DMS 273 (cell line): Measurements from ENCODE around the gene FHL1.
"Not testable (repeated sequence)": the region's sequence is repeated elsewhere in the genome, so short reads cannot be mapped to it uniquely, and the experiment has no call there.

Experiments used
- DNase-seq: peaks from one replicate; lab custom pipeline; 2025; ENCODE audit not compliant: unreplicated experiment; lab: John Stamatoyannopoulos, UW

FHL1 gene

DNA sequence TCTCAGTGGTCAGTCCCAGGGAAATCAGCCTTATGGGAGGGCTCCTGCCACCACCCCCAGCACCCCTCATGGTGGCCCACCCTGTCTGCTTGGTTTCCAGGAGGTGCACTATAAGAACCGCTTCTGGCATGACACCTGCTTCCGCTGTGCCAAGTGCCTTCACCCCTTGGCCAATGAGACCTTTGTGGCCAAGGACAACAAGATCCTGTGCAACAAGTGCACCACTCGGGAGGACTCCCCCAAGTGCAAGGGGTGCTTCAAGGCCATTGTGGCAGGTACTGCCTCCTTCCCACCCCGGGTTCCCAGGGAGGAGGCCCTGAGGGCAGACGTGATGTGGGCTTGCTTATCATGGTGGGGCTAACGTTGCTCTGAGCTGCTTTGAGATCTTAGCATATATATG is 59.6 kb downstream of the FHL1 start:
- no peak for DNase-seq

- no peak for DNase-seq
These were observed 60.2 kb downstream of the FHL1 start for GRCh38 chrX:136207546-136207945.

DNA sequence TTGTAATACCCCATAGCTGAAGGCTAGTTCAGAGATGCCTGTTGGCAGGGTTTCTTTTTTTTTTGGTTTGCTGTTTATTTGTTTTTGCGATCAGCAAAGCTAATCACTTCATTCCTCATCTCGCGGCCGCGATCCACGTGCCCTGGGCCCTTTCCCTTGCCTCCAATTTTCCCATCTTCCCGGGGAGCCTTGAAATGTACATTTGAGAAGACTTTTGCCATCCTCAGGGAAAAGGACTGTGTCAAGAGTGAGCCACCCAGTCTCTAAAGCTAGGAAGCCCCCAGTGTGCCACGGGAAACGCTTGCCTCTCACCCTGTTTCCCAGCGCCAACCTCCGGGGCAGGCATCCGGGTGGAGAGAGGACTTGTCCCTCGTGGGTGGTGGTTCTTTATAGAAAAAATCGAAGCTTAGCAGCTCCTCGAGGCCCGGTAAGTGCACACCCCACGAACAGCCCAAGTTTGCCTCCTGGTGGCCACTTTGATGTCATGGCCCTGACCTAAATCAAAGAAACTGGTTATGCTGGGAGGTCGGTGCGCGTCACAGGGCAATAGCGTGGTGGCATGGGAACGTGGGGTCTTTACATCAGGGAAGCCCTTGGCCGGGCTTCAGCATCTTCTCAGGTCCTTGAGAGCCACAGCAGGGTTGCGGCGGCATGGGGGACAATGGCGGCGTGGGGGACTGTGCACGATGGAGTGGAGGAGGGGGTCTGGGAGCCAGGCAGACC is 61.8 kb downstream of the FHL1 start:
- DNase-seq = peak; percentile 70

GRCh38 chrX:136209751-136210150 is 62.4 kb downstream of the FHL1 start:
- no peak for DNase-seq

- DNase-seq = no peak
These were observed 62.9 kb downstream of the FHL1 start for GRCh38 chrX:136210243-136210642.

- no peak for DNase-seq
These were observed 63.5 kb downstream of the FHL1 start for GRCh38 chrX:136210806-136211205.

DNA sequence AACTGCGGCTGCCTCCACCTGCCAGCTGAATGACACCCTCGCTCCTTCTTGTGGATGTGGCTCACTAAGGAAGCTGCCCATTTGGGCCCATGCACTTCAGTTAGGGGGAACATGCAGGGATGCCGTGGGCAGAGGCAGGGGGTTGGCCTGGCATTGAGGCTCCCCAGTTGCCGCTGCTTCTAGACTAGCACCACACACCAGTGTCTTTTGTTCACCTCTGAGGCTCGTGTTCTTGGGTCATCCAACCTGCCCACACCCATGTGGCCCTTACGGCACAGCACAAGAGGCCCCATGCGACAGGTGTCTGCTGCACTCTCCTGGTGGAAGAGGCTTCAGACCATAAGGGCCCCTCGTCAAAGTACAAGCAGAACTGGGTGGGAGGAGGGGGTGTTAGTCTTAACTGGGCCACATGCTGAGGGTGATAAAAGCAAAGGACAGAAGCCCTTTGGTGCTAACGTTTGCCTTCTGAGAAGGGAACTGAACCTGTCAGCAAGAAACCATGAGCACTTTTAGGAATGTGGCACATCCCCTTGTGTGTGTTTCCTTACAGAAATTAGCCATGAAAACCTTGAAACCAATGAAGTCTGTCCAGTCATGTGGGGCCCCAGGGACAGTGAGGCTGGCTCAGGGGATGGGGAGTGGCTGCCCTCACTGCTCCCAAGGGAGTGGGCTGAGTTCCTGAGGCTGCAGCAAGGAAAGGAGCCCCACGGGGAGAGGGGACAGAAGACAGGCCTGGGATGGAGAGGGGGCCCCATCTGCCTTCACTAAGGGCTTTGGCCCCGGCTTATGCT is 64.6 kb downstream of the FHL1 start:
- no peak for DNase-seq

GRCh38 chrX:136212557-136213111 is 65.3 kb downstream of the FHL1 start:
- DNase-seq = no peak

- no peak for DNase-seq
These were observed 67.2 kb downstream of the FHL1 start for GRCh38 chrX:136214551-136214950.

- no peak for DNase-seq
These were observed 68.2 kb downstream of the FHL1 start for GRCh38 chrX:136215559-136215958.

DNA sequence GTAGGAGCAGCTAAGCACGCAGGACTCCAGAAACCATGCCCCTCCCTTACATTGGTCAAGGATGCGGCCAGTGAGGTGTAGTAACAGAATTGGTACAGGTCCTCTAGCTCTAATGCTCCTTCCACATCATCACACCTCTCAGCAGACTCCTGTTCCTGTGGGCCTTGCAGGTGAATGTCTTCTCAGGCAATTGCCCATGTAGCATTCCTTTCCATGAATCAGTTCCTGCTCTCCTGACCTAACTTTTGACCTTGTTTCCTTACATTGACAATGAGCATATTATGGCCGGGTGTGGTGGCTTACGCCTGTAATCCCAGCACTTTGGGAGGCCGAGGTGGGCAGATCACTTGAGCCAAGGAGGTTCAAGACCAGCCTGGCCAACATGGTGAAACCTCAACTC is 72.6 kb downstream of the FHL1 start:
- DNase-seq = no peak

GRCh38 chrX:136220540-136220939 is 73.2 kb downstream of the FHL1 start:
- DNase-seq = no peak

- DNase-seq = no peak
These were observed 73.6 kb downstream of the FHL1 start for GRCh38 chrX:136220951-136221350.

- no peak for DNase-seq
These were observed 74.6 kb downstream of the FHL1 start for GRCh38 chrX:136221851-136222513.

DNA sequence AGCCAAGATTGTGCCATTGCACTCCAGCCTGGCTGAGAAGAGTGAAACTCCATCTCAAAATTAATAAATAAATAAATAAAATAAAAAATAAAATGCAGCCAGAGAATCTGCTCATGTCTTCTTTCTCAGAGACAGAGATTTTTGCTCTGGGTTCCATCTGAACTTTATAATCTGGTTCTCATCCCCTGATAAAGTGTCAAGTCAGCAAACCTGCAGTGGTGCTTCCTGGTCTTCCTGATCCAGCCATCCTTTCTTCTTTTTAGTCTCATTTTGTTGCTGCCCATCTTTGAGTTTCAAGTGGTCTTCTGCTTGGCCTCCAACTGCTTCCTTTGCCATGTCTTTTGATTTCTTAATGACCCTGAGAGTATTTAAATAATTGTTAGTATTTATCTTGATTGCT is 79.7 kb downstream of the FHL1 start:
- DNase-seq = no peak

DNA sequence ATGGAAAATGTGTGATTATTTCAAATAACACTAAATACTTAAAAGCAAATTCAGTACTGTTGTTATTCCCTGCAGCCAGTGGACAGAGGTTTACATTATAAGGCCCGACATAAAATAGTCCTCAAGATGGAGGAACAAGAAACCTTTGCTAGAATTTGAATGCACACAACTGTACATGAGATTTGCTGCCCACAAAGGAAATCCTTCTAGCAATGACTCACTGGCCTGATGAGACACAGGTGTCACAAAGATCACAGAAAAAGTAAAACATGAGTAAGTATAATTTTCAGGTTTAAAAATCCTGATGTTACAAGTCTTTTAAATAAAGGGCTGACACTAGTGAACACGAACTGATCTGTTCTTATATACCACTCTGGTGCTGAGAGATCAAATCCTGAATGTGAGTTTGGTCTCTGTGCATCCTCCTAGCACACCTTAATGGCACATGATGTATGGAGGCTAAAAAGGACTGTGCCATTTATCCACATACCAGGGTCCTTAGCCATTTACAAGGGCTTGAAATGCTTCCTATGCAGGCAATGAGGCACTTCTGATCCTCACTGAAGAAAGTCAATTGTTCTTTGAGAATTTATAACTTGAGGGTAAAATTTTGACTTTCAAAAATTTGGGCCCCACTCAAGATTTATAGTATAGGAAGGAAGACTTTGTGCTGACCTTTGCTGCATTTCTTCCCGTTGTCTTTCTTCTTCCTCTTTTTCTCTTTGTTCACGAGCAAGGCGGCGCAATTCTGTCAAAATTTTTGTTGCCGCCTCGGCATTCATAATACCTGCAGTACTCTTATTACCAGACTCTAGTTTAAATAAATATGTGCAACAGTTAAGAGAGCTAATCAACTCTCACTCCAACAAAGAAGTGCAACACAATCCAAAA is 80.9 kb downstream of the FHL1 start:
- no peak for DNase-seq

DNA sequence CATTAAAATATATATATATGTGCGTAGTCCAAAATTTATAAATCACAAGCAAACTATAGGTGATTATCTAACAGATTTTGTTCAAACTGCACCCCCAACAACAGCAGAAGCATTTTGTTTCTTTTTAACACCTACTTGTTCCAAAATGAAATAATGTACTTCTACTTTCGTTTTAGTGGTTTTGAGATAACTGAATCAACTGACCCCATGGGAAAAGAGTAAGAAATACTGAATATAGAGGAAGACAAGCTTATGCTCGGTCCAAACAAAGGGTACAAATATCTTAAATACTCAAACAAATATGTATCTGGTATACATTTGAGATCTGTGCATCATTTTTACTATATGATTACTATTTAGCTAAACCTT is 81.5 kb downstream of the FHL1 start:
- no peak for DNase-seq

GRCh38 chrX:136237074-136237473 is 89.7 kb downstream of the FHL1 start:
- DNase-seq = no peak

DNA sequence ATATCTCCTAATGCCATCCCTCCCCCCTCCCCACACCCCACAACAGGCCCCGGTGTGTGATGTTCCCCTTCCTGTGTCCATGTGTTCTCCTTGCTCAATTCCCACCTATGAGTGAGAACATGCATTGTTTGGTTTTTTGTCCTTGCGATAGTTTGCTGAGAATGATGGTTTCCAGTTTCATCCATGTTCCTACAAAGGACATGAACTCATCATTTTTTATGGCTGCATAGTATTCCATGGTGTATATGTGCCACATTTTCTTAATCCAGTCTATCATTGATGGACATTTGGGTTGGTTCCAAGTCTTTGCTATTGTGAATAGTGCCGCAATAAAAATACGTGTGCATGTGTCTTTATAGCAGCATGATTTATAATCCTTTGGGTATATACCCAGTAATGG is 90.5 kb downstream of the FHL1 start:
- not testable (repeated sequence) for DNase-seq

- DNase-seq = no peak
These were observed 98.9 kb downstream of the FHL1 start for GRCh38 chrX:136246201-136246600.
